IPS-20b (cell line): ENCODE results near the gene ATP8B4.

Experiments used
- H3K27ac ChIP-seq: one replicate; pipeline ENCODE4 v1.5.1; 2013; ENCODE audit warnings: low read length
- H3K27me3 ChIP-seq: 2 replicates; pipeline ENCODE4 v1.6.1; 2013; ENCODE audit warnings: mild to moderate bottlenecking, low read length, inconsistent platforms; ENCODE audit not compliant: insufficient read depth
- H3K36me3 ChIP-seq: 2 replicates; pipeline ENCODE4 v1.6.1; 2013; ENCODE audit warnings: low read depth, mild to moderate bottlenecking, inconsistent platforms, low read length, moderate library complexity; ENCODE audit not compliant: insufficient read depth
- H3K4me1 ChIP-seq: 2 replicates; pipeline ENCODE4 v1.6.1; 2013; ENCODE audit warnings: mild to moderate bottlenecking, control low read depth, inconsistent platforms, low read length, moderate library complexity; ENCODE audit not compliant: insufficient read depth
- H3K4me3 ChIP-seq: 2 replicates; pipeline ENCODE4 v1.5.1; 2013; ENCODE audit warnings: mild to moderate bottlenecking, low read length, inconsistent platforms
- H3K9ac ChIP-seq: 2 replicates; pipeline ENCODE4 v1.6.1; 2013; ENCODE audit warnings: low read depth, mild to moderate bottlenecking, inconsistent platforms, low read length, moderate library complexity
- H3K9me3 ChIP-seq: 2 replicates; pipeline ENCODE4 v1.6.1; 2013; ENCODE audit warnings: mild to moderate bottlenecking, low read depth, low read length, inconsistent platforms; ENCODE audit not compliant: insufficient read depth

The ATP8B4 gene

DNA sequence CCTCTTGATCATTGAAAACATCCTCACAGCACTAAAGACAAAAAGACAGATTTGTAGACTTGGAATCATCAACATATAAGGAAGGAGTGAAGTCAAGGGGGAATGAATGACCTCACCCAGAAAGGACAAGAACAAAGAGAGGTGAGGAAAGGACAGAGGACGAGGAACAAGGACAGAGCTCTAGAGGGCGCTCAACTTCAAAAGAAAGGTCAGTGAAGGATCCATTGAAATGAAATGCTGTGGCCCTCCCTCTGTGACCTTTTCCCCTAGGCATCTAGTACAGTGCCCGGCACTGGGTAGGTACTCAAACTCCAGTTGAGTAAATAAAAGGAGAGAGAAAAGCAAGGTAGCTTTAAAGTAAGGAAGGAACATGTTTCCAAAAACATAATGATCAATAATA, 2.6 kb downstream of the ATP8B4 start:
- Histone ChIP-seq H3K27ac (no peak overlapping the region), H3K36me3 (no peaks in the 10 kb centered on the region), H3K9me3 (no peaks in the 10 kb centered on the region; the same call in 1 of the 2 replicates), H3K4me1 (peaks cover 5% of the 10 kb centered on the region; the same call in 1 of the 2 replicates), H3K4me3 (no peak overlapping the region), H3K27me3 (no peaks in the 10 kb centered on the region), H3K9ac (no peak overlapping the region)

- Histone ChIP-seq H3K9me3 (no peaks in the 10 kb centered on the region; the same call in 1 of the 2 replicates), H3K27me3 (no peaks in the 10 kb centered on the region), H3K4me3 (no peak overlapping the region), H3K4me1 (no peaks in the 10 kb centered on the region; the same call in 1 of the 2 replicates), H3K36me3 (no peaks in the 10 kb centered on the region), H3K9ac (no peak overlapping the region), H3K27ac (no peak overlapping the region)
These were observed 4.8 kb downstream of the ATP8B4 start for GRCh38 chr15:50113992-50114780.

- no peaks in the 10 kb centered on the region for H3K4me1 ChIP-seq
- no peaks in the 10 kb centered on the region for H3K27me3 ChIP-seq
- no peak overlapping the region for H3K4me3 ChIP-seq
- no peaks in the 10 kb centered on the region for H3K36me3 ChIP-seq
- H3K9ac ChIP-seq = no peak overlapping the region
- H3K9me3 ChIP-seq = no peaks in the 10 kb centered on the region; the same call in 1 of the 2 replicates
- no peak overlapping the region for H3K27ac ChIP-seq
These were observed 5.9 kb downstream of the ATP8B4 start for GRCh38 chr15:50113187-50113505.

DNA sequence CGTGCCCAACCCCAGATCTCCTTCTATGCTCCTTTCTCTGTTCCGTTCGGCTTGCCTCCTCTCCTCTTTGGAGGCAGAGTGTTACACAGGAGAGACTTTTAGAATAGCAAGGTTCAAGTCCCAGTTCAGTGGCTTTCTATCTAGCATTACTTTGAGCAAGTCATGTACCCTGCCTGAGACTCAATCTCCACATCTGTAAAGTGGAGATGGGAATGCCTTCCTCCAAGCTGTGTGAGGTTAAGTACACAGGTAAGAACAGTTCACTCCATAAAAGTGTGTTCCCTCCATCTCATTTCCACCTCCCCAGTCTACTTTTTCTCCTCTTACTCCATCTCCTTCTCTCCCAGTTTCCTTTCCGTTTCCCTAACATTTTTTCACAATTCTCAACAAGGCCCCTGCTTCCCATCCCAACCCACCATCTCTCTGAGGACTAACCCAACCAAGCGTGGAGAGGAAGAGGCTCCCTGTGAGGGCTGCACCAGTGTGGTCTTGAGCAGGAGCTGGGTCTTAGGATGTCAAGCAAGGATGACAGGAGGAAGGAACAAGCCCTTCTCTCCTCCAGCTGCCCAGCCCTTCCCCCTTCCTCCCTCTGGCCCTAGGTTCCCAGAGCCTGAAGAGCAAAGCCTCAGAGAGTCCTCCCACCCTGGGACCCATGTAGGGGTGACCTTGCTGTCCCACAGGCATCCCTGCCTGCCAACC, 6.4 kb downstream of the ATP8B4 start:
- H3K36me3 ChIP-seq = no peaks in the 10 kb centered on the region
- no peak overlapping the region for H3K27ac ChIP-seq
- no peak overlapping the region for H3K9ac ChIP-seq
- H3K4me3 ChIP-seq = no peak overlapping the region
- H3K9me3 ChIP-seq = no peaks in the 10 kb centered on the region; the same call in 1 of the 2 replicates
- no peaks in the 10 kb centered on the region for H3K4me1 ChIP-seq
- H3K27me3 ChIP-seq = no peaks in the 10 kb centered on the region

- Histone ChIP-seq H3K4me3 (no peak overlapping the region), H3K9ac (no peak overlapping the region), H3K4me1 (no peaks in the 10 kb centered on the region), H3K27ac (no peak overlapping the region), H3K36me3 (no peaks in the 10 kb centered on the region), H3K9me3 (no peaks in the 10 kb centered on the region), H3K27me3 (no peaks in the 10 kb centered on the region)
These were observed 8.7 kb downstream of the ATP8B4 start for GRCh38 chr15:50110285-50110684.

DNA sequence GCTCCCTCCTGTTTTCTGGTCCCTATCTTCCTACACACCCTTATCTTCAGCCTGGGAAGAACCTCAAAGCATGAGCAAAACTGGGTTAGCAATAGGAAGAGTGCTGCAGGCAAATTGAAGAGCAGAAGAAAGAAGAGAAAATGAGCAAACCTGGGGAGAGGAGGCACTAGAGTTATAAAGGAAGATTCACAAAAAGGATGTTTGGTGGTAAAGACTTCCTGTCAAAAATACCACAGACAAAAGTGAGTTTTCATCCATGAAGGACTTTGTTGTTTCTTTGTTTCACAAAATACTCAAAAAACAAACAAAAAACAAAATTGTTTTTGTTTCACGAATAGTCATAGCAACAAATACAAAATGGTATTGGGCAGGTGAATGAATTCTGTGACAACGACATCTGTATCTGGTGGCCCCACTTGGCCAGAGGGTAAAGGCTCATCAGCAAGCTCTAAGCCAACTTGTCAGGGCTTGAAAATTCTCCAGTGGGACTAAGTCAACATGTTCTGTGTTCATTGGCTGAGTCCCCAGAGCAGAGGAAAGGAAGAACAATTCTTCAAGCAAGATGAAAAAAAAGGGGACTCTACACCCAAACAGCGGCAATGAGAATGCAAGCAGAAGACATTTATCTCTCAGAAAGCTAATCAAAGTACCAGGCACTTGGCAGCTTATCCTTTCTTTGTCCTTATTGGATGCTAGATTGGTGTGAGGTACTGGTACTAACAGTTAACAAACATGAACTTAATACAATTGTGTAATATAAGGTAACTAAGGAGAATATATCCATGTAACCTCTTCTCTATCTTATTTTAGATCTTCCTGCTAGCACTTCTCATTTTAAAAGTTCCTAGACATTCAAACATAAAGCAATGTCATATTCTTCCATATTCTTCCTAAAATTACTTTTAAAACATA, 9.7 kb downstream of the ATP8B4 start:
- Histone ChIP-seq H3K27ac (no peak overlapping the region), H3K4me1 (no peaks in the 10 kb centered on the region), H3K4me3 (no peak overlapping the region), H3K9ac (no peak overlapping the region), H3K9me3 (no peaks in the 10 kb centered on the region), H3K27me3 (no peaks in the 10 kb centered on the region), H3K36me3 (no peaks in the 10 kb centered on the region)

DNA sequence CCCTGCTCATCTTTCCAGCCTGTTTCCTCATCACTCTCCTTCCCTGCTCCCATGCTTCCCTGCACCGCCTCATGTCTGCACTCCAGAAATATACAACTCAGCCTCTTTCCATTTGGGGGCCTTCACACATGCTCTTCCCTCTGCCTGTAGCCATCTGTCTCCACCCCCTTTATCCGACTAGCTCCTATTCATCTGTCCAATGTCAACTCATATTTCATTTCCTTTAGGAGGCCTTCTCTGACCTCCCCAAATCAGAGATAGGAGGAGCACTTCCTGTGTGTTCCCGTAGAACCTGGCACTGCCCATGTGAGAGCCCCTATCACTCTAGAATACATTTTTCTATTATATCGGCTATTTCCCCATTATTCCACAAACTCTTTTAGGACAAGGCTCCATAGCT, 10.6 kb downstream of the ATP8B4 start:
- Histone ChIP-seq H3K9me3 (no peaks in the 10 kb centered on the region), H3K9ac (no peak overlapping the region), H3K27ac (no peak overlapping the region), H3K4me1 (no peaks in the 10 kb centered on the region), H3K36me3 (no peaks in the 10 kb centered on the region), H3K27me3 (no peaks in the 10 kb centered on the region), H3K4me3 (no peak overlapping the region)

DNA sequence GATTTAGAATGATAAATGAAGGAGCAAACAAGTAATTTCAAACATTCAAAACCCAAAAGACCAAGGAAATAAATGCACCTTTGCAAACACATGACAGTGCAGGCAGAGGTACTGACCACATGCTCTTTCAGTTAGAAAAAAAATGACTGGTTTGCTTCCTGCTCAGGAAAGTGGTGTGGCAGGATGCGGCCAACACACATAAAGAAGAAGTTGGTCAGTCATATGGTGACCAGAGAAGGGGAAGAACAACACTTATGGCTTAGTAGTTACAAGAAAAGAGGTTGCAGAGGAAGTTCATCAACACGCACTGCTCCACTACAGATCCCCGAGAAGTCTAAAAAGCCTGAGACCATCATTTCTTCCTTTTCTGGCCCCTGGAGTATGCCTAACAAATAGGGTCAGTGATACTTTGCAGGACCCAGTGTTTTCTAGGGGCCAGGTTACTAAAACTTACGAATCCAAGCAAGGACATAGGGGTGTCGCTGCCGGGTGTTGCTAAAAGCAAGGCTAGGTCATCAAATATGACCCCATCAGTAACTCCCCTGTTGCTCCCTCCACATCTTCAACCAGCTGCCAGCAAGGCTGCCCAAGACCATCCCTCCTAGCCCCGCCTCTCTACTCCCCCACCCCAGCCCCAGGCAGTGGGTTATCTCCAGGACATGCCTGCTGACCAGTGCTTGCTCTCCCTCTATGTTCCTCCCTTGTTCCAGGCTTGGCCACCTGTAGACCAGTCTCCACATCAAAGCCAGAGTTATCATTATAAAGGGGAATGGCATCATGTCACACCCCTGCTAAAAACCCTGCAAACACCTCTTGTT, 11.2 kb downstream of the ATP8B4 start:
- Histone ChIP-seq H3K9me3 (no peaks in the 10 kb centered on the region), H3K4me3 (no peak overlapping the region), H3K9ac (no peak overlapping the region), H3K4me1 (no peaks in the 10 kb centered on the region), H3K27me3 (no peaks in the 10 kb centered on the region), H3K27ac (no peak overlapping the region), H3K36me3 (no peaks in the 10 kb centered on the region)

DNA sequence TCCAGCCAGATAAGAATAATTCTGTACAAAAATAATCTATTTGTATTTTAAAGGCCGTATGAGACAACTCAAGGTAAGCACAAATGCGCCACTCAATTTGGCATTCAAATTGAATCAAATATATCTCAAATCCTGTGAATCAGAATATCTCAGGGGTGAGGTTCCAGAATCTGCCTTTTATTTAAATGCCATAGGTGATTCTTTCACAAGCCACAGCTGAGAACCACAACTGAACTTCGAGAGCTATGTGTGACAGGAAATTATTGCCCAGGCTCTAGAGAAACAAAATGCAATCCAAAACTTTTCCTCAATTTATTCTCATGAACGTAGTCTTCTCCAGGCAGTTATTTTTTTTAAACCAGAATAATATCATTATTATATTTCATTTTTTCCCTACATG, 11.9 kb downstream of the ATP8B4 start:
- Histone ChIP-seq H3K4me3 (no peak overlapping the region), H3K36me3 (no peaks in the 10 kb centered on the region), H3K9ac (no peak overlapping the region), H3K27ac (no peak overlapping the region), H3K4me1 (no peaks in the 10 kb centered on the region), H3K27me3 (no peaks in the 10 kb centered on the region), H3K9me3 (no peaks in the 10 kb centered on the region)

DNA sequence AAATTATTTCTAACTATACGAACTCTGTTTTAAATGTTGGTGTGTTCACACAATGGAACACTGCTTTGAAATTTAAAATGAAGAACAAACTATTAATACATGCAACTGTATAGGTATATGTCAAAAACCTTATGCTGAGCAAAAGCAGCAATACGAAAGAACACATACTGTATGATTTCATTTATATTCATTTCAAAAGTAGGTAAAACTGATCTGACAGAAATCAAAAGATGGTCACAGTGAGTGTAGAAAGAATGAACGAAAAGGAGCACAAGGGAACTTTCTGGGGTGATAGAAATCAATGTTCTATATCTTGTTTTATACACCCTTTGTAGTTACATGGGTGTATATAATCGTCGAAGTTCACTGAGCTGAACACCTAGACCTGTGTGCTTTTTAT, 12.6 kb downstream of the ATP8B4 start:
- no peak overlapping the region for H3K27ac ChIP-seq
- H3K27me3 ChIP-seq = no peaks in the 10 kb centered on the region
- H3K36me3 ChIP-seq = no peaks in the 10 kb centered on the region
- H3K9me3 ChIP-seq = no peaks in the 10 kb centered on the region
- H3K9ac ChIP-seq = no peak overlapping the region
- H3K4me1 ChIP-seq = no peaks in the 10 kb centered on the region
- no peak overlapping the region for H3K4me3 ChIP-seq

GRCh38 chr15:50100486-50100885, 18.5 kb downstream of the ATP8B4 start:
- no peaks in the 10 kb centered on the region for H3K9me3 ChIP-seq
- H3K27ac ChIP-seq = no peak overlapping the region
- peaks cover 7% of the 10 kb centered on the region; the same call in 1 of the 2 replicates for H3K4me1 ChIP-seq
- no peak overlapping the region for H3K9ac ChIP-seq
- H3K36me3 ChIP-seq = no peaks in the 10 kb centered on the region
- no peak overlapping the region for H3K4me3 ChIP-seq
- no peaks in the 10 kb centered on the region for H3K27me3 ChIP-seq
